ENCODE data around the gene FITM1.

The FITM1 gene

DNA sequence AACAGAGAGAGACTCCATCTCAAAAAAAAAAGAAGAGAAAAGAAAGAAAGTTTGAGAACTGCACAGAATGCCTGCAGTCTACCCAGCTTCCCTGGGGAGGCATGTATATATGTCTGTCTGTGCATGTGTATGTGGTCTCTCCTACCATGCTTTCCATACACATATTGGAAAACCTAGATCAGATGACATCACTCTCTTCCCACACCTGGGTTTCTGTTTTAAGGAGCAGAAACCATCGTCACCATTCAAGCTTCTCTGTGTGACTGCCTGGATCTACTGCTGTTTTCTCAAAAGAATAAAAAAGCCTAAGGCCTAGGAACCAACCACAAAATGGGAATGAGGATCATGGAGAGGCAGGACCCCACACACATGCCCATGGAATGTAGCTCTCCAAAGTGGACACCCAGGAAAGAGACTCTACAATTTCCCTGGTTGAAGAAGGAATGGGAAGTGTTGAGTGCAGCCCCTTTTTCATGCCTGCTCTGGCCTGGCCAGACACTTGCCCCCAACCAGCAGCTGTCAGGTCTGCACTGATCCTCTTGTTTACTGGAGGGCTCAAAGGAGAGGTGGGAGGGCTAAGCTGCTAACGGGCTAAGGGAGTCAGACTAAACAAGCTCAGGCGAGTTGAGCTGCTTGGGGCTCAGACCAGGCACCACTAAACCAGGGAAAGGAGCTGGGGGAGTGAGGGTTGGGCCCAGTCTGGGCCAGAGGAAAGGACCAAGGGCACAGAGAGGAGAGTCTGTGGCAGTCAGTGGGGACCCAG lies 44.1 kb upstream of the FITM1 start:
- TF ChIP-seq CTCF (IDR thresholded peaks at IDR 0.05) = no peak

GRCh38 chr14:24087004-24087403 lies 43.5 kb upstream of the FITM1 start:
- no peak for TF ChIP-seq CTCF (IDR thresholded peaks at IDR 0.05)

- no peak for TF ChIP-seq CTCF (IDR thresholded peaks at IDR 0.05)
These were observed 42.4 kb upstream of the FITM1 start for GRCh38 chr14:24088095-24088494.

- TF ChIP-seq CTCF (IDR thresholded peaks at IDR 0.05) = no peak
These were observed 40.6 kb upstream of the FITM1 start for GRCh38 chr14:24089890-24090289.

DNA sequence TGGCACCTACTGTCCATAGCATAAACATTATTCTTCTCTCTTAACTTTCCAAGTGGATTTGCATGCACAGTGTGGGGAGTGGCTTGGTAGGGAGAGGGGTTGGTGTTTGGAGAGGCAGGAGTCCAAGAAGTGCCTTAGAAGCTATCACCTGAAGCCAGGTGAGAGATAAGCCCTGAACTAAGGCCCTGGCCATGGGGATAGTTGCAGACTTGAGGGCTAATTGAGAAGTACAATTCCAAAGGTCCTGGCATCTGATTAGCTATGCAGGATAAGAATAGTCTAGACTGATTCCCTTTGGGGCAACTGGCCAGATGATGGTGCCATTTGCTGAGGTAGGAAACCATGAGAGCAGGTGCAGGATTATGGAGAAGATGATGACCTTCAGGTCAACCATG lies 38.4 kb upstream of the FITM1 start:
- TF ChIP-seq CTCF (IDR thresholded peaks at IDR 0.05) = no peak

- TF ChIP-seq CTCF (IDR thresholded peaks at IDR 0.05) = no peak
These were observed 37.8 kb upstream of the FITM1 start for GRCh38 chr14:24092505-24093206.

DNA sequence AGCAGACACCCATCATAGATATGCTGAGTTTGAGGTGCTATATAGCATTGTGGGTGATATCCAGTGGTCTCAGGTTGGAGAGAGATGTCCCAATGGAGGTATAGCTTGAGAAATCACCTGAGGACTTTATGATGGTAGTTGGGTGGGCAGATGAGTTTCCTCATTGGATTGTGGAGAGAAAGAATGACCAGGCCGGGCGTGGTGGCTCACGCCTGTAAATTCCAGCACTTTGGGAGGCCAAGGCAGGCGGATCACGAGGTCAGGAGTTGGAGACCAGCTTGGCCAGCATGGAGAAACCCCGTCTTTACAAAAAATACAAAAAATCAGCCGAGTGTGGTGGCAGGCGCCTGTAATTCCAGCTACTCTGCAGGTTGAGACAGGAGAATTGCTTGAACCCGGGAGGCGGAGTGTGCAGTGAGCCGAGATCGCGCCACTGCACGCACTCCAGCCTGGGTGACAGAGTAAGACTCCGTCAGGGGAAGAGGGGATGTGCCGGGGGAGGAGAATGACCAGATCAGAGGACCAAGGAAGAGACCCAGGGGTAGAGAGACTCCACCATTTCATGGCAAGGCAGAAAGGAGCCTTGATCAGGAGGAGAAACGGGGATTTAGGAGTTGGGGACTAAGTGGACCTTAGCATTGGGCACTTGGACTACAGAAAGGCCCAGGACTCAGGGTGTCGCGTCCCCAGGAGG lies 37.1 kb upstream of the FITM1 start:
- no peak for TF ChIP-seq CTCF (IDR thresholded peaks at IDR 0.05)
